DOHH2 (cell line): ENCODE data around the gene PLXNA1.

ENCODE experiments used
- EZH2phosphoT487 ChIP-seq: fragments of 200-600 bp; sonication (generic); IDR thresholded peaks from 2 replicates; pipeline ENCODE4 v1.6.1; 2017; ENCODE audit warnings: borderline replicate concordance, mild to moderate bottlenecking, antibody characterized with exemption, low read length, moderate library complexity, mixed read lengths
- TF ChIP-seq, protein P1 (sequence below): fragments of 200-600 bp; sonication (generic); IDR thresholded peaks from one replicate; pipeline ENCODE4 v1.5.1; 2014; ENCODE audit warnings: antibody characterized with exemption, mild to moderate bottlenecking, low read depth, low read length; ENCODE audit not compliant: poor library complexity, severe bottlenecking

DNA sequence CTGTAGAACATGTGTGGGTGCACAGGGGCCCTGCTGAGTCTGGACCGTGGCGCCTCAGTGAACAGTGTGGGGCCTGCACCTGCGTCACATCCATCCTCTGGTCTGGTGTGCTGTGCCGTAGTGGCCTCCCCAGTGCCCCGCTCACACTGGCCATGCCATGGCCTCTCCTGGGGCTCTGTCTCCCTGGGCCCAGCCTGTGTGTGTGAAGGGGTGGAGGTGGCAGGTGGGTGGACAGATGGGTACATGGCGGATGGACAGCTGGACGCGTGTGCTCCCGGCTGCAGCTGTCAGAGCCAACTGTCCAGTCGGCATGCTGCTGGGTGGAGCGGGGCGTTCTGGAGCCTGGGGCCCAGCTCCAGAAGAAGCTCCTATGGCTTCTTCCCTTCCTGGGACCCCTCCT is 17.8 kb downstream of the PLXNA1 start:
- TF ChIP-seq, protein P1, sequence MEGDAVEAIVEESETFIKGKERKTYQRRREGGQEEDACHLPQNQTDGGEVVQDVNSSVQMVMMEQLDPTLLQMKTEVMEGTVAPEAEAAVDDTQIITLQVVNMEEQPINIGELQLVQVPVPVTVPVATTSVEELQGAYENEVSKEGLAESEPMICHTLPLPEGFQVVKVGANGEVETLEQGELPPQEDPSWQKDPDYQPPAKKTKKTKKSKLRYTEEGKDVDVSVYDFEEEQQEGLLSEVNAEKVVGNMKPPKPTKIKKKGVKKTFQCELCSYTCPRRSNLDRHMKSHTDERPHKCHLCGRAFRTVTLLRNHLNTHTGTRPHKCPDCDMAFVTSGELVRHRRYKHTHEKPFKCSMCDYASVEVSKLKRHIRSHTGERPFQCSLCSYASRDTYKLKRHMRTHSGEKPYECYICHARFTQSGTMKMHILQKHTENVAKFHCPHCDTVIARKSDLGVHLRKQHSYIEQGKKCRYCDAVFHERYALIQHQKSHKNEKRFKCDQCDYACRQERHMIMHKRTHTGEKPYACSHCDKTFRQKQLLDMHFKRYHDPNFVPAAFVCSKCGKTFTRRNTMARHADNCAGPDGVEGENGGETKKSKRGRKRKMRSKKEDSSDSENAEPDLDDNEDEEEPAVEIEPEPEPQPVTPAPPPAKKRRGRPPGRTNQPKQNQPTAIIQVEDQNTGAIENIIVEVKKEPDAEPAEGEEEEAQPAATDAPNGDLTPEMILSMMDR: no peak
- TF ChIP-seq EZH2phosphoT487: no peak
